Esophagus (tissue), 2 donors: ENCODE measurements around the gene AUTS2. TPM values are rescaled to one million over a fixed set of nuclear protein-coding genes. Genes with fewer than 3 reads are reported as not detected.
"Not testable (repeated sequence)": the region's sequence is repeated elsewhere in the genome, so short reads cannot be mapped to it uniquely, and the experiment has no call there.

Source experiments
- H3K27ac ChIP-seq, 2 donors: one replicate each; pipeline ENCODE4 v1.5.1; 2013; ENCODE audit warnings: low read depth in 2 of 2, mild to moderate bottlenecking in 2 of 2, inconsistent platforms in 1 of 2, low read length in 1 of 2, moderate library complexity in 1 of 2
- H3K27me3 ChIP-seq, 2 donors: one replicate each; pipeline ENCODE4 v1.6.1; 2013; ENCODE audit warnings: low read length in 2 of 2, control low read depth in 1 of 2, mild to moderate bottlenecking in 1 of 2; ENCODE audit not compliant: insufficient read depth in 2 of 2, control insufficient read depth in 1 of 2
- H3K36me3 ChIP-seq, 2 donors: one replicate each; pipeline ENCODE4 v1.6.1; 2013; ENCODE audit warnings: low read length in 1 of 2; ENCODE audit not compliant: control insufficient read depth in 2 of 2, insufficient read depth in 2 of 2
- H3K4me1 ChIP-seq, 2 donors: one replicate each; pipeline ENCODE4 v1.6.1; 2013; ENCODE audit warnings: low read length in 1 of 2; ENCODE audit not compliant: control insufficient read depth in 2 of 2, insufficient read depth in 2 of 2
- H3K4me3 ChIP-seq, 2 donors: one replicate each; pipeline ENCODE4 v1.5.1; 2013; ENCODE audit warnings: low read length in 2 of 2, mild to moderate bottlenecking in 2 of 2, low read depth in 1 of 2, moderate library complexity in 1 of 2
- H3K9me3 ChIP-seq, 2 donors: one replicate each; pipeline ENCODE4 v1.6.1; 2013; ENCODE audit warnings: mild to moderate bottlenecking in 2 of 2, low read depth in 1 of 2, low read length in 1 of 2, moderate library complexity in 1 of 2; ENCODE audit not compliant: control insufficient read depth in 2 of 2, insufficient read depth in 1 of 2
- WGBS, 2 donors: extraction: QIAGEN DNeasy Blood & Tissue Kit; methylation state at CpG; one replicate each; pipeline ENCODE4 v1.1.7; 2013; 5-methylcytosine and 5-hydroxymethylcytosine counted together
- polyA plus RNA-seq, 2 donors: library from polyadenylated mRNA; stranded (reverse); fragments of 200-250 nt; gene quantifications; one replicate each; pipeline ENCODE4 v1.2.3, GENCODE V29; 2013
- donor health status: healthy with polysubstance abuse.
- donor health status: Bipolar disorder and iron deficiency.

AUTS2 gene
- polyA plus RNA-seq, 2 donors = 8.3 to 15.6 TPM

GRCh38 chr7:70799841-70800405 lies 1201.6 kb downstream of the AUTS2 start:
- H3K4me1 ChIP-seq = no peaks in the 10 kb centered on the region
- no peak overlapping the region for H3K4me3 ChIP-seq
- no peaks in the 10 kb centered on the region for H3K36me3 ChIP-seq
- H3K27me3 ChIP-seq = no peaks in the 10 kb centered on the region
- H3K27ac ChIP-seq = no peak overlapping the region
- 85 to 88% methylated on average over 4 of the region's 4 CpGs for WGBS, 2 donors
- H3K9me3 ChIP-seq = peaks cover 0 to 10% of the 10 kb centered on the region in 2 donors

- 69 to 72% methylated on average over 7 of the region's 7 CpGs for WGBS, 2 donors
- Histone ChIP-seq H3K4me1 (no peaks in the 10 kb centered on the region), H3K9me3 (peaks cover 0 to 7% of the 10 kb centered on the region in 2 donors), H3K4me3 (no peak overlapping the region), H3K27ac (no peak overlapping the region), H3K27me3 (no peaks in the 10 kb centered on the region), H3K36me3 (no peaks in the 10 kb centered on the region)
Measured at GRCh38 chr7:70805360-70805759, 1207.1 kb downstream of the AUTS2 start.

- no peak overlapping the region for H3K27ac ChIP-seq
- no peaks in the 10 kb centered on the region for H3K36me3 ChIP-seq
- peaks cover 0 to 2% of the 10 kb centered on the region in 2 donors for H3K9me3 ChIP-seq
- no peaks in the 10 kb centered on the region for H3K27me3 ChIP-seq
- 83 to 84% methylated on average over 11 of the region's 11 CpGs for WGBS, 2 donors
- H3K4me3 ChIP-seq = no peak overlapping the region
- H3K4me1 ChIP-seq = no peaks in the 10 kb centered on the region
Measured at GRCh38 chr7:70807650-70808049, 1209.4 kb downstream of the AUTS2 start.

GRCh38 chr7:70808876-70809275 lies 1210.6 kb downstream of the AUTS2 start:
- Histone ChIP-seq H3K4me3 (no peak overlapping the region), H3K27ac (no peak overlapping the region), H3K4me1 (no peaks in the 10 kb centered on the region), H3K36me3 (no peaks in the 10 kb centered on the region), H3K9me3 (no peaks in the 10 kb centered on the region), H3K27me3 (no peaks in the 10 kb centered on the region)
- 44 to 49% methylated on average over 6 of the region's 6 CpGs for WGBS, 2 donors

- Histone ChIP-seq H3K27ac (no peak overlapping the region), H3K36me3 (no peaks in the 10 kb centered on the region)
- WGBS, 2 donors = 62 to 72% methylated on average over 3 of the region's 3 CpGs
Measured at GRCh38 chr7:70810558-70811139, 1212.4 kb downstream of the AUTS2 start.

GRCh38 chr7:70812511-70812910 lies 1214.2 kb downstream of the AUTS2 start:
- peaks cover 0 to under 1% of the 10 kb centered on the region in 2 donors for H3K9me3 ChIP-seq
- 47 to 50% methylated on average over 3 of the region's 3 CpGs for WGBS, 2 donors
- H3K36me3 ChIP-seq = no peaks in the 10 kb centered on the region

More at GRCh38 chr7:70810558-70811139, 1212.4 kb downstream of the AUTS2 start:
- Histone ChIP-seq H3K9me3 (no peaks in the 10 kb centered on the region), H3K4me1 (no peaks in the 10 kb centered on the region), H3K27me3 (no peaks in the 10 kb centered on the region), H3K4me3 (no peak overlapping the region)

GRCh38 chr7:70822490-70822889 lies 1224.2 kb downstream of the AUTS2 start:
- WGBS, 2 donors = 85 to 90% methylated on average over 6 of the region's 6 CpGs
- H3K36me3 ChIP-seq, H3K27me3 ChIP-seq, H3K27ac ChIP-seq, H3K4me1 ChIP-seq, H3K9me3 ChIP-seq, H3K4me3 ChIP-seq: not testable (repeated sequence)

More at GRCh38 chr7:70812511-70812910, 1214.2 kb downstream of the AUTS2 start:
- no peaks in the 10 kb centered on the region for H3K27me3 ChIP-seq
- H3K4me3 ChIP-seq = no peak overlapping the region
- H3K4me1 ChIP-seq = no peaks in the 10 kb centered on the region
- H3K27ac ChIP-seq = no peak overlapping the region

- H3K9me3 ChIP-seq = no peaks in the 10 kb centered on the region
- H3K4me3 ChIP-seq = no peak overlapping the region
- H3K36me3 ChIP-seq = no peaks in the 10 kb centered on the region
- no peaks in the 10 kb centered on the region for H3K27me3 ChIP-seq
- WGBS, 2 donors = 7 to 9% methylated on average over 29 of the region's 29 CpGs
- no peak overlapping the region for H3K27ac ChIP-seq
- H3K4me1 ChIP-seq = no peaks in the 10 kb centered on the region
Measured at GRCh38 chr7:70829221-70830059, 1231.2 kb downstream of the AUTS2 start.

- 55 to 56% methylated on average over 7 of the region's 7 CpGs for WGBS, 2 donors
- Histone ChIP-seq H3K27ac (no peak overlapping the region), H3K9me3 (no peaks in the 10 kb centered on the region), H3K27me3 (no peaks in the 10 kb centered on the region), H3K4me3 (no peak overlapping the region), H3K36me3 (no peaks in the 10 kb centered on the region), H3K4me1 (no peaks in the 10 kb centered on the region)
Measured at GRCh38 chr7:70830060-70830395, 1231.8 kb downstream of the AUTS2 start.
